OCI-LY1 (cell line): ENCODE data around the gene ERAL1.
"Not testable (repeated sequence)": the region's sequence is repeated elsewhere in the genome, so short reads cannot be mapped to it uniquely, and the experiment has no call there.

Experiments used
- H2AFZ ChIP-seq: fragments of 200-600 bp; sonication (generic), shearing (Covaris generic); 2 replicates; pipeline ENCODE4 v1.6.0; 2014; ENCODE audit warnings: antibody characterized with exemption, mild to moderate bottlenecking, low read length
- H3F3A ChIP-seq: fragments of 200-600 bp; sonication (generic), shearing (Covaris generic); 2 replicates; pipeline ENCODE4 v1.6.0; 2014; ENCODE audit warnings: mild to moderate bottlenecking, antibody characterized with exemption, low read length, moderate library complexity; ENCODE audit not compliant: insufficient read depth
- H3K27ac ChIP-seq: fragments of 200-600 bp; sonication (generic); 2 replicates; pipeline ENCODE4 v1.5.1; 2014; ENCODE audit warnings: low read length, mixed run types, mild to moderate bottlenecking, low read depth; ENCODE audit not compliant: poor library complexity, severe bottlenecking
- H3K27me3 ChIP-seq: fragments of 200-600 bp; sonication (generic); 2 replicates; pipeline ENCODE4 v1.6.0; 2014; ENCODE audit warnings: antibody characterized with exemption, mild to moderate bottlenecking, low read length, moderate library complexity; ENCODE audit not compliant: insufficient read depth
- H3K36me3 ChIP-seq: fragments of 200-600 bp; sonication (generic); 2 replicates; pipeline ENCODE4 v1.6.1; 2014; ENCODE audit warnings: mild to moderate bottlenecking, antibody characterized with exemption, low read length, moderate library complexity, mixed read lengths; ENCODE audit not compliant: insufficient read depth
- H3K4me1 ChIP-seq: fragments of 200-600 bp; sonication (generic); 2 replicates; pipeline ENCODE4 v1.5.1; 2014; ENCODE audit warnings: mild to moderate bottlenecking, low read length, moderate library complexity; ENCODE audit not compliant: insufficient read depth, severe bottlenecking
- H3K4me2 ChIP-seq: fragments of 200-600 bp; sonication (generic), shearing (Covaris generic); 2 replicates; pipeline ENCODE4 v1.6.1; 2014; ENCODE audit warnings: low read length
- H3K4me3 ChIP-seq: fragments of 200-600 bp; sonication (generic); 2 replicates; pipeline ENCODE4 v1.5.1; 2014; ENCODE audit warnings: low read length, low read depth, mild to moderate bottlenecking, mixed read lengths; ENCODE audit not compliant: poor library complexity, severe bottlenecking
- H3K79me2 ChIP-seq: fragments of 200-600 bp; shearing (Covaris generic); 2 replicates; pipeline ENCODE4 v1.6.1; 2016; ENCODE audit warnings: mixed run types, low read length, mixed read lengths; ENCODE audit not compliant: insufficient read depth
- H3K9ac ChIP-seq: fragments of 200-600 bp; sonication (generic), shearing (Covaris generic); 2 replicates; pipeline ENCODE4 v1.6.1; 2014; ENCODE audit warnings: mild to moderate bottlenecking, low read length, mixed read lengths
- H3K9me2 ChIP-seq: fragments of 200-600 bp; sonication (generic), shearing (Covaris generic); 2 replicates; pipeline ENCODE4 v1.6.1; 2014; ENCODE audit warnings: low read depth, mild to moderate bottlenecking, low read length, mixed read lengths
- H3K9me3 ChIP-seq: fragments of 200-600 bp; shearing (Covaris generic); 2 replicates; pipeline ENCODE4 v1.6.1; 2014; ENCODE audit warnings: low read length, mixed read lengths
- H4K20me1 ChIP-seq: fragments of 200-600 bp; sonication (generic), shearing (Covaris generic); 2 replicates; pipeline ENCODE4 v1.6.0; 2016; ENCODE audit warnings: mild to moderate bottlenecking, low read length; ENCODE audit not compliant: insufficient read depth
- CTCF ChIP-seq: fragments of 200-600 bp; sonication (generic), shearing (Covaris generic); IDR thresholded peaks from 2 replicates; pipeline ENCODE4 v1.5.1; 2017; ENCODE audit warnings: mild to moderate bottlenecking, antibody characterized with exemption, low read length, moderate library complexity, mixed read lengths
- EZH2 ChIP-seq: fragments of 200-600 bp; sonication (generic), shearing (Covaris generic); IDR thresholded peaks from 2 replicates; pipeline ENCODE4 v1.8.0; 2017; ENCODE audit warnings: borderline replicate concordance, mixed run types, mild to moderate bottlenecking, antibody characterized with exemption, low read length, moderate library complexity, mixed read lengths

ERAL1 gene

GRCh38 chr17:28827672-28828071, 27.1 kb upstream of the ERAL1 start:
- Histone ChIP-seq H3K4me2 (no peak overlapping the region), H3K4me1 (no peaks in the 10 kb centered on the region), H4K20me1 (no peaks in the 10 kb centered on the region), H3K9me2 (no peaks in the 10 kb centered on the region), H3K27ac (no peak overlapping the region), H3K27me3 (no peaks in the 10 kb centered on the region), H3K79me2 (peaks cover 20% of the 10 kb centered on the region; the same call in 1 of the 2 replicates), H2AFZ (no peak overlapping the region), H3K9me3 (no peaks in the 10 kb centered on the region), H3K36me3 (peaks cover 12% of the 10 kb centered on the region), H3K9ac (no peak overlapping the region), H3F3A (0 out of 2 replicates have a peak, but pooled peaks cover 2% of the 10 kb centered on the region), H3K4me3 (no peak overlapping the region)
- TF ChIP-seq EZH2 (no peak), CTCF (no peak)

- H3K4me3 ChIP-seq, result no peak overlapping the region
- H3K36me3 ChIP-seq, result peaks cover 12% of the 10 kb centered on the region
- no peaks in the 10 kb centered on the region for H3K9me3 ChIP-seq
- no peaks in the 10 kb centered on the region for H3K27me3 ChIP-seq
- no peak for TF ChIP-seq CTCF
- no peak for TF ChIP-seq EZH2
- no peak overlapping the region for H3K9ac ChIP-seq
- H3K79me2 ChIP-seq, result peaks cover 21% of the 10 kb centered on the region; the same call in 1 of the 2 replicates
- 0 out of 2 replicates have a peak, but pooled peaks cover 2% of the 10 kb centered on the region for H3F3A ChIP-seq
- no peaks in the 10 kb centered on the region for H4K20me1 ChIP-seq
- no peaks in the 10 kb centered on the region for H3K9me2 ChIP-seq
- H3K4me2 ChIP-seq, result no peak overlapping the region
- H3K4me1 ChIP-seq, result no peaks in the 10 kb centered on the region
- no peak overlapping the region for H3K27ac ChIP-seq
- H2AFZ ChIP-seq, result no peak overlapping the region
Observed at GRCh38 chr17:28828294-28829040, 26.3 kb upstream of the ERAL1 start.

GRCh38 chr17:28834420-28834819, 20.4 kb upstream of the ERAL1 start:
- no peak overlapping the region for H2AFZ ChIP-seq

GRCh38 chr17:28836541-28836940, 18.3 kb upstream of the ERAL1 start:
- not testable (repeated sequence) for H3K27ac ChIP-seq, H3K4me2 ChIP-seq, H3F3A ChIP-seq, H2AFZ ChIP-seq, H3K9me3 ChIP-seq, H3K4me3 ChIP-seq, H3K9ac ChIP-seq, H3K9me2 ChIP-seq, H3K36me3 ChIP-seq, H3K27me3 ChIP-seq, H4K20me1 ChIP-seq
- Histone ChIP-seq H3K4me1 (peaks cover 24% of the 10 kb centered on the region), H3K79me2 (peaks cover 82% of the 10 kb centered on the region)

More at GRCh38 chr17:28834420-28834819, 20.4 kb upstream of the ERAL1 start:
- H3K79me2 ChIP-seq, result peaks cover 62% of the 10 kb centered on the region
- peak overlapping the region; percentile 30 for H3K27ac ChIP-seq
- no peak overlapping the region for H3K4me3 ChIP-seq
- no peaks in the 10 kb centered on the region for H3K27me3 ChIP-seq
- H3K9ac ChIP-seq, result no peak overlapping the region
- peaks cover 11% of the 10 kb centered on the region for H3K4me1 ChIP-seq
- no peaks in the 10 kb centered on the region for H3K9me2 ChIP-seq
- TF ChIP-seq EZH2 (no peak), CTCF (no peak)
- peaks cover 17% of the 10 kb centered on the region; the same call in 1 of the 2 replicates for H3K36me3 ChIP-seq
- no peak overlapping the region for H3K4me2 ChIP-seq
- no peaks in the 10 kb centered on the region for H3F3A ChIP-seq
- no peaks in the 10 kb centered on the region for H4K20me1 ChIP-seq
- no peaks in the 10 kb centered on the region for H3K9me3 ChIP-seq
